ENCODE data around the gene LINGO3.

LINGO3 gene

GRCh38 chr19:2337329-2337707 lies 29.4 kb upstream of the LINGO3 start:
- Histone ChIP-seq H3K36me3 (replicated peaks) (peaks cover 12% of the 10 kb centered on the region), H3K27ac (no peak overlapping the region), H3K4me3 (ENCODE audit: low read depth, low read length) (no peak overlapping the region), H3K27me3 (replicated peaks) (no peaks in the 10 kb centered on the region)
- in situ Hi-C loops (cut with HindIII; ENCODE audit: low pct_ligation_motif_present, low sequenced_read_pairs) = no loop called here
- peak; percentile 24 for DNase-seq
- TF ChIP-seq CTCF (IDR thresholded peaks at IDR 0.05; ENCODE audit: low read depth, low read length, missing control alignments) = peak; percentile 62

GRCh38 chr19:2336528-2337328 lies 28.8 kb upstream of the LINGO3 start:
- H3K36me3 ChIP-seq (replicated peaks) = peaks cover 12% of the 10 kb centered on the region
- no peak overlapping the region for H3K4me3 ChIP-seq (ENCODE audit: low read depth, low read length)
- no peak for TF ChIP-seq CTCF (IDR thresholded peaks at IDR 0.05; ENCODE audit: low read depth, low read length, missing control alignments)
- no peaks in the 10 kb centered on the region for H3K27me3 ChIP-seq (replicated peaks)
- in situ Hi-C loops (cut with HindIII; ENCODE audit: low pct_ligation_motif_present, low sequenced_read_pairs) = no loop called here
- no peak for DNase-seq
- no peak overlapping the region for H3K27ac ChIP-seq

- Histone ChIP-seq H3K27me3 (replicated peaks) (no peaks in the 10 kb centered on the region), H3K27ac (no peak overlapping the region), H3K4me3 (ENCODE audit: low read depth, low read length) (no peak overlapping the region), H3K36me3 (replicated peaks) (peaks cover 8% of the 10 kb centered on the region)
- in situ Hi-C loops (cut with HindIII; ENCODE audit: low pct_ligation_motif_present, low sequenced_read_pairs) = no loop called here
- TF ChIP-seq CTCF (IDR thresholded peaks at IDR 0.05; ENCODE audit: low read depth, low read length, missing control alignments) = no peak
- DNase-seq = no peak
Observed at GRCh38 chr19:2335848-2336247, 27.9 kb upstream of the LINGO3 start.

GRCh38 chr19:2334986-2335846 lies 27.3 kb upstream of the LINGO3 start:
- in situ Hi-C loops (cut with HindIII; ENCODE audit: low pct_ligation_motif_present, low sequenced_read_pairs) = no loop called here
- no peak for TF ChIP-seq CTCF (IDR thresholded peaks at IDR 0.05; ENCODE audit: low read depth, low read length, missing control alignments)
- Histone ChIP-seq H3K4me3 (ENCODE audit: low read depth, low read length) (no peak overlapping the region), H3K27ac (no peak overlapping the region), H3K27me3 (replicated peaks) (no peaks in the 10 kb centered on the region), H3K36me3 (replicated peaks) (peaks cover 8% of the 10 kb centered on the region)
- DNase-seq = no peak

- H3K36me3 ChIP-seq (replicated peaks) = peaks cover 6% of the 10 kb centered on the region
- in situ Hi-C loops (cut with HindIII; ENCODE audit: low pct_ligation_motif_present, low sequenced_read_pairs) = no loop called here
- TF ChIP-seq CTCF (IDR thresholded peaks at IDR 0.05; ENCODE audit: low read depth, low read length, missing control alignments) = no peak
- DNase-seq = no peak
- no peak overlapping the region for H3K27ac ChIP-seq
- H3K4me3 ChIP-seq (ENCODE audit: low read depth, low read length) = no peak overlapping the region
- no peaks in the 10 kb centered on the region for H3K27me3 ChIP-seq (replicated peaks)
Observed at GRCh38 chr19:2334426-2334825, 26.5 kb upstream of the LINGO3 start.
